Stimulated activated CD8-positive, alpha-beta memory T cell treated with anti-CD3 and anti-CD28 coated beads, Interleukin-15, amount 100 ng/mL, for 24 hours (primary cell): ENCODE measurements around the gene CDSN.
"Not testable (repeated sequence)": the region's sequence is repeated elsewhere in the genome, so short reads cannot be mapped to it uniquely, and the experiment has no call there.

Source experiments
- DNase-seq: peaks from one replicate; pipeline ENCODE4 v3.0.0-alpha.2; 2020; ENCODE audit warnings: low read depth

The CDSN gene

GRCh38 chr6:31120151-31120915, at the start of gene CDSN:
Gene CDSN (minus strand): TSS chr6:31120446. CDS start chr6:31120419, 27 bp downstream.
- no peak for DNase-seq

GRCh38 chr6:31169123-31169857, 49.0 kb upstream of the CDSN start:
- DNase-seq: no peak

GRCh38 chr6:31168606-31169005, 48.4 kb upstream of the CDSN start:
- DNase-seq: no peak

GRCh38 chr6:31165986-31166385, 45.7 kb upstream of the CDSN start:
- DNase-seq: no peak

- DNase-seq: not testable (repeated sequence)
Observed at GRCh38 chr6:31165064-31165832, 45.0 kb upstream of the CDSN start.

- not testable (repeated sequence) for DNase-seq
Observed at GRCh38 chr6:31164475-31165063, 44.3 kb upstream of the CDSN start.

GRCh38 chr6:31163922-31164321, 43.7 kb upstream of the CDSN start:
- no peak for DNase-seq

- DNase-seq: no peak
Observed at GRCh38 chr6:31162463-31163165, 42.4 kb upstream of the CDSN start.

- DNase-seq: no peak
Observed at GRCh38 chr6:31161216-31162126, 41.2 kb upstream of the CDSN start.

- no peak for DNase-seq
Observed at GRCh38 chr6:31158863-31159855, 38.9 kb upstream of the CDSN start.

GRCh38 chr6:31158140-31158862, 38.1 kb upstream of the CDSN start, which contains the start of gene TCF19:
Gene TCF19 (plus strand): TSS chr6:31158589. CDS start chr6:31159470, 881 bp downstream.
- peak; percentile 96 for DNase-seq

- DNase-seq: no peak
Observed at GRCh38 chr6:31157513-31158139, 37.4 kb upstream of the CDSN start, which contains the start of gene CCHCR1. Gene CCHCR1 (minus strand): TSS chr6:31157802. CDS start chr6:31157600, 202 bp downstream.

- no peak for DNase-seq
Observed at GRCh38 chr6:31156641-31157040, 36.4 kb upstream of the CDSN start.

- DNase-seq: no peak
Observed at GRCh38 chr6:31154436-31154835, 34.2 kb upstream of the CDSN start.

- DNase-seq: no peak
Observed at GRCh38 chr6:31152781-31153180, 32.5 kb upstream of the CDSN start.

- no peak for DNase-seq
Observed at GRCh38 chr6:31149827-31150447, 29.7 kb upstream of the CDSN start.

- DNase-seq: no peak
Observed at GRCh38 chr6:31145386-31145785, 25.1 kb upstream of the CDSN start.
